NT2/D1 (cell line): ENCODE results near the gene KIAA1614.

Experiments
- SUZ12 ChIP-seq: IDR thresholded peaks from 2 replicates; pipeline ENCODE4 v1.6.1; 2011; ENCODE audit not compliant: insufficient read length, insufficient read depth; ENCODE audit errors: extremely low read depth
- YY1 ChIP-seq: IDR thresholded peaks from 2 replicates; pipeline ENCODE4 v1.6.1; 2011; ENCODE audit not compliant: insufficient read length, insufficient read depth
- ZNF274 ChIP-seq: IDR thresholded peaks from 2 replicates; pipeline ENCODE4 v1.6.1; 2011; ENCODE audit warnings: mild to moderate bottlenecking, low read depth, low read length

GRCh38 chr1:180988253-180988752 is 75.6 kb downstream of the KIAA1614 start:
- TF ChIP-seq ZNF274 (no peak), SUZ12 (no peak), YY1 (no peak)
